ENCODE data around the gene ARHGEF11.

ARHGEF11 gene

GRCh38 chr1:156913809-156914387 lies 131.6 kb downstream of the ARHGEF11 start:
- peaks cover 36% of the 10 kb centered on the region for H3K27me3 Mint-ChIP-seq
- no peaks in the 10 kb centered on the region for H3K36me3 Mint-ChIP-seq (ENCODE audit: low read depth)
- H3K27ac Mint-ChIP-seq: no peak overlapping the region
- peaks cover 3% of the 10 kb centered on the region for H3K4me1 Mint-ChIP-seq
- DNase-seq: no peak
- H3K9me3 Mint-ChIP-seq: no peaks in the 10 kb centered on the region
- ATAC-seq: no peak
- H3K4me3 Mint-ChIP-seq: no peak overlapping the region

GRCh38 chr1:156912861-156913808 lies 132.4 kb downstream of the ARHGEF11 start:
- H3K36me3 Mint-ChIP-seq (ENCODE audit: low read depth): no peaks in the 10 kb centered on the region
- H3K4me3 Mint-ChIP-seq: no peak overlapping the region
- H3K9me3 Mint-ChIP-seq: no peaks in the 10 kb centered on the region
- ATAC-seq (no peak), DNase-seq (no peak)
- no peak overlapping the region for H3K27ac Mint-ChIP-seq
- peaks cover 31% of the 10 kb centered on the region for H3K27me3 Mint-ChIP-seq
- H3K4me1 Mint-ChIP-seq: peaks cover 3% of the 10 kb centered on the region

- no peak for ATAC-seq
- Mint-ChIP-seq H3K36me3 (ENCODE audit: low read depth) (no peaks in the 10 kb centered on the region), H3K27me3 (peaks cover 25% of the 10 kb centered on the region), H3K4me1 (peaks cover 3% of the 10 kb centered on the region), H3K27ac (no peak overlapping the region), H3K4me3 (no peak overlapping the region), H3K9me3 (no peaks in the 10 kb centered on the region)
- DNase-seq: no peak
These were observed 133.2 kb downstream of the ARHGEF11 start for GRCh38 chr1:156912310-156912709.

- H3K27ac Mint-ChIP-seq: no peak overlapping the region
- no peaks in the 10 kb centered on the region for H3K9me3 Mint-ChIP-seq
- H3K36me3 Mint-ChIP-seq (ENCODE audit: low read depth): no peaks in the 10 kb centered on the region
- no peak for DNase-seq
- H3K27me3 Mint-ChIP-seq: peaks cover 24% of the 10 kb centered on the region
- no peak overlapping the region for H3K4me3 Mint-ChIP-seq
- H3K4me1 Mint-ChIP-seq: peaks cover 5% of the 10 kb centered on the region
- no peak for ATAC-seq
These were observed 133.8 kb downstream of the ARHGEF11 start for GRCh38 chr1:156911577-156912298.

GRCh38 chr1:156910309-156910782 lies 135.2 kb downstream of the ARHGEF11 start:
- ATAC-seq: no peak
- H3K27ac Mint-ChIP-seq: no peak overlapping the region
- peak; percentile 77 for DNase-seq
- peaks cover 18% of the 10 kb centered on the region for H3K27me3 Mint-ChIP-seq
- peaks cover 5% of the 10 kb centered on the region for H3K4me1 Mint-ChIP-seq
- no peaks in the 10 kb centered on the region for H3K9me3 Mint-ChIP-seq
- H3K36me3 Mint-ChIP-seq (ENCODE audit: low read depth): no peaks in the 10 kb centered on the region
- H3K4me3 Mint-ChIP-seq: no peak overlapping the region

GRCh38 chr1:156909671-156910070 lies 135.9 kb downstream of the ARHGEF11 start:
- DNase-seq (no peak), ATAC-seq (no peak)
- Mint-ChIP-seq H3K36me3 (ENCODE audit: low read depth) (no peaks in the 10 kb centered on the region), H3K4me1 (peaks cover 5% of the 10 kb centered on the region), H3K27ac (no peak overlapping the region), H3K27me3 (peaks cover 15% of the 10 kb centered on the region), H3K4me3 (no peak overlapping the region), H3K9me3 (no peaks in the 10 kb centered on the region)

GRCh38 chr1:156908955-156909354 lies 136.6 kb downstream of the ARHGEF11 start:
- H3K36me3 Mint-ChIP-seq (ENCODE audit: low read depth): no peaks in the 10 kb centered on the region
- ATAC-seq: no peak
- peaks cover 3% of the 10 kb centered on the region for H3K4me1 Mint-ChIP-seq
- no peaks in the 10 kb centered on the region for H3K9me3 Mint-ChIP-seq
- no peak overlapping the region for H3K4me3 Mint-ChIP-seq
- H3K27me3 Mint-ChIP-seq: peaks cover 8% of the 10 kb centered on the region
- no peak overlapping the region for H3K27ac Mint-ChIP-seq
- no peak for DNase-seq

GRCh38 chr1:156908541-156908940 lies 137.0 kb downstream of the ARHGEF11 start:
- Mint-ChIP-seq H3K9me3 (no peaks in the 10 kb centered on the region), H3K4me1 (peaks cover 2% of the 10 kb centered on the region), H3K27ac (no peak overlapping the region), H3K4me3 (no peak overlapping the region), H3K36me3 (ENCODE audit: low read depth) (no peaks in the 10 kb centered on the region), H3K27me3 (peaks cover 8% of the 10 kb centered on the region)
- ATAC-seq (no peak), DNase-seq (no peak)

GRCh38 chr1:156906206-156906906 lies 139.2 kb downstream of the ARHGEF11 start:
- Mint-ChIP-seq H3K9me3 (no peaks in the 10 kb centered on the region), H3K4me3 (no peak overlapping the region), H3K27ac (no peak overlapping the region), H3K27me3 (peaks cover 11% of the 10 kb centered on the region), H3K36me3 (ENCODE audit: low read depth) (no peaks in the 10 kb centered on the region), H3K4me1 (peaks cover 2% of the 10 kb centered on the region)
- ATAC-seq: no peak
- DNase-seq: no peak

- Mint-ChIP-seq H3K36me3 (ENCODE audit: low read depth) (no peaks in the 10 kb centered on the region), H3K27me3 (peaks cover 6% of the 10 kb centered on the region), H3K27ac (no peak overlapping the region), H3K4me1 (peaks cover 2% of the 10 kb centered on the region), H3K4me3 (no peak overlapping the region), H3K9me3 (no peaks in the 10 kb centered on the region)
- ATAC-seq (no peak), DNase-seq (no peak)
These were observed 139.9 kb downstream of the ARHGEF11 start for GRCh38 chr1:156905651-156906050.

- H3K27ac Mint-ChIP-seq: no peak overlapping the region
- H3K9me3 Mint-ChIP-seq: no peaks in the 10 kb centered on the region
- peaks cover 9% of the 10 kb centered on the region for H3K27me3 Mint-ChIP-seq
- ATAC-seq (no peak), DNase-seq (no peak)
- no peak overlapping the region for H3K4me3 Mint-ChIP-seq
- H3K4me1 Mint-ChIP-seq: peaks cover 2% of the 10 kb centered on the region
- no peaks in the 10 kb centered on the region for H3K36me3 Mint-ChIP-seq (ENCODE audit: low read depth)
These were observed 140.4 kb downstream of the ARHGEF11 start for GRCh38 chr1:156905176-156905575.

- Mint-ChIP-seq H3K27me3 (peaks cover 11% of the 10 kb centered on the region), H3K4me3 (no peak overlapping the region), H3K9me3 (no peaks in the 10 kb centered on the region), H3K36me3 (ENCODE audit: low read depth) (no peaks in the 10 kb centered on the region), H3K27ac (no peak overlapping the region), H3K4me1 (peaks cover 2% of the 10 kb centered on the region)
- ATAC-seq (no peak), DNase-seq (no peak)
These were observed 141.2 kb downstream of the ARHGEF11 start for GRCh38 chr1:156904187-156904959.

GRCh38 chr1:156903328-156904091 lies 142.0 kb downstream of the ARHGEF11 start:
- no peaks in the 10 kb centered on the region for H3K9me3 Mint-ChIP-seq
- H3K4me1 Mint-ChIP-seq: peaks cover 2% of the 10 kb centered on the region
- DNase-seq (no peak), ATAC-seq (no peak)
- no peaks in the 10 kb centered on the region for H3K36me3 Mint-ChIP-seq (ENCODE audit: low read depth)
- H3K4me3 Mint-ChIP-seq: no peak overlapping the region
- peaks cover 17% of the 10 kb centered on the region for H3K27me3 Mint-ChIP-seq
- H3K27ac Mint-ChIP-seq: no peak overlapping the region
